Endothelial cell of umbilical vein (primary cell): ENCODE data around the gene CNTNAP2. TPM values are rescaled to one million over a fixed set of nuclear protein-coding genes. Genes with fewer than 3 reads are reported as not detected.

ENCODE experiments used
- BruUV-seq: library from RNA; stranded (reverse); fragments of 400-500 nt; replicated peaks from 2 replicates; lab custom pipeline; 2021; lab: Mats Ljungman, UMichigan
- CTCF ChIA-PET: fragments of 300-600, 350-600 bp; sonication (Branson Sonifier 250); formaldehyde crosslinking; loops from one replicate; lab custom pipeline; 2021; ENCODE audit warnings: antibody characterized with exemption, inconsistent platforms; lab: Charles Lee
- POLR2A ChIA-PET: fragments of 300-600, 350-600 bp; sonication (Branson Sonifier 250); formaldehyde crosslinking; loops from one replicate; lab custom pipeline; 2021; ENCODE audit warnings: antibody characterized with exemption, inconsistent platforms; lab: Charles Lee
- DNase-seq: peaks from one replicate; pipeline ENCODE4 v3.0.0-alpha.2; 2011; ENCODE audit warnings: low read depth, low spot score
- FAIRE-seq: peaks from 2 replicates; lab custom pipeline; 2011; peaks lifted over from hg19 to GRCh38; lab: Jason Lieb, UNC
- H2AFZ ChIP-seq: 2 replicates; pipeline ENCODE4 v1.6.0; 2012; ENCODE audit warnings: low read depth, low read length, control low read depth, inconsistent platforms
- H3K27ac ChIP-seq: 2 replicates; pipeline ENCODE4 v1.5.1; 2011; ENCODE audit warnings: low read depth, mild to moderate bottlenecking, control low read depth, low read length, moderate library complexity; ENCODE audit not compliant: insufficient read depth
- H3K27me3 ChIP-seq, 2 experiments: 2 replicates each; pipeline versions ENCODE4 v1.6.0 to v1.6.1; 2011; ENCODE audit warnings: low read length in 2 of 2, mixed read lengths in 1 of 2; ENCODE audit not compliant: control insufficient read depth in 2 of 2, insufficient read depth in 2 of 2
- H3K36me3 ChIP-seq, 2 experiments: 2 replicates in 1 of 2; 3 replicates in 1 of 2; pipeline ENCODE4 v1.5.1; 2011; ENCODE audit warnings: low read length in 2 of 2, mild to moderate bottlenecking in 1 of 2, moderate library complexity in 1 of 2; ENCODE audit not compliant: control insufficient read depth in 2 of 2, insufficient read depth in 2 of 2; ENCODE audit errors: extremely low read depth in 1 of 2
- H3K4me1 ChIP-seq: 3 replicates; pipeline ENCODE4 v1.5.1; 2011; ENCODE audit warnings: mild to moderate bottlenecking, low read length; ENCODE audit not compliant: control insufficient read depth, insufficient read depth; ENCODE audit errors: extremely low read depth
- H3K4me2 ChIP-seq: 2 replicates; pipeline ENCODE4 v1.6.1; 2011; ENCODE audit warnings: low read length, control low read depth, mixed read lengths; ENCODE audit not compliant: insufficient read depth
- H3K4me3 ChIP-seq, 3 experiments: fragments of 200-600 bp in 1 of 3; sonication (generic), shearing (Covaris generic) in 1 of 3; replicated peaks in 1 of 3; 2 replicates each; pipeline ENCODE4 v1.5.1; 2011 to 2016; ENCODE audit warnings: control low read depth in 3 of 3, low read length in 3 of 3, mild to moderate bottlenecking in 2 of 3, inconsistent platforms in 1 of 3, low read depth in 1 of 3, moderate library complexity in 1 of 3; ENCODE audit not compliant: insufficient read depth in 1 of 3
- H3K79me2 ChIP-seq: 2 replicates; pipeline ENCODE4 v1.6.0; 2012; ENCODE audit warnings: low read length, inconsistent platforms; ENCODE audit not compliant: control insufficient read depth, insufficient read depth
- H3K9ac ChIP-seq: replicated peaks from 2 replicates; pipeline ENCODE3; 2011; ENCODE audit warnings: low read length, control low read depth; ENCODE audit not compliant: insufficient read depth; ENCODE audit errors: extremely low read depth
- H3K9me1 ChIP-seq: replicated peaks from 3 replicates; pipeline ENCODE4 v1.6.0; 2011; ENCODE audit warnings: mild to moderate bottlenecking, low read length; ENCODE audit not compliant: control insufficient read depth, insufficient read depth; ENCODE audit errors: extremely low read depth
- H3K9me3 ChIP-seq: replicated peaks from 2 replicates; pipeline ENCODE4 v1.5.1; 2012; ENCODE audit warnings: low read length, inconsistent platforms; ENCODE audit not compliant: control insufficient read depth, insufficient read depth
- H4K20me1 ChIP-seq: replicated peaks from 2 replicates; pipeline ENCODE3; 2011; ENCODE audit warnings: mild to moderate bottlenecking, low read length; ENCODE audit not compliant: control insufficient read depth, insufficient read depth; ENCODE audit errors: extremely low read depth
- EZH2 ChIP-seq: IDR thresholded peaks from 2 replicates; pipeline ENCODE4 v1.6.1; 2012; ENCODE audit warnings: borderline replicate concordance, low read depth, mild to moderate bottlenecking, moderate library complexity, low read length, inconsistent platforms; ENCODE audit not compliant: severe bottlenecking
- FOS ChIP-seq: IDR thresholded peaks from 2 replicates; pipeline ENCODE4 v1.6.1; 2011; ENCODE audit warnings: mild to moderate bottlenecking, low read length, moderate library complexity, borderline replicate concordance; ENCODE audit not compliant: insufficient read depth
- GATA2 ChIP-seq: IDR thresholded peaks from 2 replicates; pipeline ENCODE4 v1.7.0; 2011; ENCODE audit warnings: low read depth, mild to moderate bottlenecking, moderate library complexity, mixed read lengths, low read length; ENCODE audit not compliant: insufficient read length, insufficient read depth
- JUN ChIP-seq: IDR thresholded peaks from 2 replicates; pipeline ENCODE4 v1.6.1; 2011; ENCODE audit warnings: borderline replicate concordance, low read depth; ENCODE audit not compliant: insufficient read length, insufficient read depth
- MYC ChIP-seq: IDR thresholded peaks from one replicate; pipeline ENCODE4 v1.6.1; 2011; ENCODE audit warnings: mild to moderate bottlenecking, low read depth, low read length
- POLR2A ChIP-seq: IDR thresholded peaks from 2 replicates; pipeline ENCODE4 v1.6.1; 2012; ENCODE audit warnings: low read depth, mild to moderate bottlenecking, control low read depth, low read length
- POLR2AphosphoS5 ChIP-seq: IDR thresholded peaks from 2 replicates; pipeline ENCODE4 v1.6.1; 2012; ENCODE audit warnings: low read depth, mild to moderate bottlenecking, control low read depth, low read length, moderate library complexity; ENCODE audit not compliant: insufficient read depth
- dilution Hi-C: fragments of 300-500 bp; cut with MboI; formaldehyde crosslinking; loops from one replicate; pipeline ENCODE4 v1.15.0; 2019; ENCODE audit warnings: low sequenced_read_pairs; ENCODE audit not compliant: extremely low pct_ligation_motif_present
- intact Hi-C: fragments of 100-400 bp; cut with micrococcal nuclease; formaldehyde crosslinking; loops from one replicate; pipeline ENCODE4 v1.10.0; 2022
- polyA plus RNA-seq, 4 experiments: library from polyadenylated mRNA; depleted of rRNA in 3 of 4; stranded (reverse) in 3 of 4; unstranded in 1 of 4; fragments of >200 nt; gene quantifications; 2 replicates each; pipeline versions ENCODE4 v1.2.1 to v1.2.3, GENCODE V29; 2011 to 2012; ENCODE audit warnings: missing spikeins in 1 of 4
- total RNA-seq: library from RNA; stranded (reverse); gene quantifications from 2 replicates; pipeline ENCODE4 v1.2.3, GENCODE V29; 2021
- TF ChIP-seq, protein P1 (sequence below), 2 donors: IDR thresholded peaks; 1 replicate in 1 of 2; 2 replicates in 1 of 2; pipeline ENCODE4 v1.5.1; 2011; ENCODE audit warnings: low read length in 2 of 2, mild to moderate bottlenecking in 2 of 2, moderate library complexity in 2 of 2, control low read depth in 1 of 2, inconsistent platforms in 1 of 2, low read depth in 1 of 2; ENCODE audit not compliant: insufficient read depth in 1 of 2; ENCODE audit errors: extremely low read depth in 1 of 2
- TF ChIP-seq, protein P2 (sequence below): IDR thresholded peaks from 2 replicates; pipeline ENCODE4 v1.6.1; 2011; ENCODE audit not compliant: insufficient read depth, insufficient read length

CNTNAP2 gene
- total and polyA plus RNA-seq, 2 donors (not counting 3 experiments of a cell fraction or from before 2014, with no cell fraction given), result not detected

DNA sequence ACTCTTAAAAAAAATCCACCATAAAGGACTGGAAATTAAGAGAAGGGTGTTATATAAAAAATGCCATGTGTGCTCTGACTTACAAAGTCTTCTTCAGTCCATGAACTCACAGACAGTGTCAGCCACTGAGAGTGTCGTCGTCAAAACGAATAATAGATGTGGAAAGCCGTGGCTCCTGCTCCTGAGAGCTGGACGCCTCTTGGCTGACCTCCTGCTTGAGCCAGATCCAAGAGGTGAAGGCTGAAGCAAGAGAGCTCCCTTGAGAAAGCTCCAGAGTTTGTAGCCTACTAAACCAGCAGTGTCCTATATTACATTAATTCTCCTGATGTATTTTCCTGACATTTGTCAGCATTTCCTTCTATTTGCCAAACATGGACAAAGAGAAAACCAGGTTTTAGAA, 2239.7 kb downstream of the CNTNAP2 start:
- H3K4me2 ChIP-seq, result no peak overlapping the region
- H3K4me1 ChIP-seq, result no peaks in the 10 kb centered on the region
- H3K9ac ChIP-seq, result no peak overlapping the region
- no peaks in the 10 kb centered on the region for H3K79me2 ChIP-seq
- dilution Hi-C loops, result no loop called here
- no peak overlapping the region for H3K4me3 ChIP-seq
- H3K27me3 ChIP-seq, result no peaks in the 10 kb centered on the region
- no peak overlapping the region for H3K27ac ChIP-seq
- no peak overlapping the region for H2AFZ ChIP-seq
- H4K20me1 ChIP-seq, result no peaks in the 10 kb centered on the region
- CTCF ChIA-PET, result no interaction called here
- no peak for FAIRE-seq
- intact Hi-C loops, result no loop called here
- H3K9me1 ChIP-seq, result no peaks in the 10 kb centered on the region
- no peak for DNase-seq
- H3K36me3 ChIP-seq, result no peaks in the 10 kb centered on the region
- no TSS peak for BruUV-seq
- H3K9me3 ChIP-seq, result no peaks in the 10 kb centered on the region
- TF ChIP-seq POLR2AphosphoS5 (no peak), FOS (no peak), POLR2A (no peak), JUN (no peak), GATA2 (no peak), EZH2 (no peak), MYC (no peak)
- TF ChIP-seq, protein P1, sequence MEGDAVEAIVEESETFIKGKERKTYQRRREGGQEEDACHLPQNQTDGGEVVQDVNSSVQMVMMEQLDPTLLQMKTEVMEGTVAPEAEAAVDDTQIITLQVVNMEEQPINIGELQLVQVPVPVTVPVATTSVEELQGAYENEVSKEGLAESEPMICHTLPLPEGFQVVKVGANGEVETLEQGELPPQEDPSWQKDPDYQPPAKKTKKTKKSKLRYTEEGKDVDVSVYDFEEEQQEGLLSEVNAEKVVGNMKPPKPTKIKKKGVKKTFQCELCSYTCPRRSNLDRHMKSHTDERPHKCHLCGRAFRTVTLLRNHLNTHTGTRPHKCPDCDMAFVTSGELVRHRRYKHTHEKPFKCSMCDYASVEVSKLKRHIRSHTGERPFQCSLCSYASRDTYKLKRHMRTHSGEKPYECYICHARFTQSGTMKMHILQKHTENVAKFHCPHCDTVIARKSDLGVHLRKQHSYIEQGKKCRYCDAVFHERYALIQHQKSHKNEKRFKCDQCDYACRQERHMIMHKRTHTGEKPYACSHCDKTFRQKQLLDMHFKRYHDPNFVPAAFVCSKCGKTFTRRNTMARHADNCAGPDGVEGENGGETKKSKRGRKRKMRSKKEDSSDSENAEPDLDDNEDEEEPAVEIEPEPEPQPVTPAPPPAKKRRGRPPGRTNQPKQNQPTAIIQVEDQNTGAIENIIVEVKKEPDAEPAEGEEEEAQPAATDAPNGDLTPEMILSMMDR (IDR thresholded peaks at IDR 0.05; ENCODE audit: extremely low read depth in 1 of 2, insufficient read depth in 1 of 2, low read depth in 1 of 2, low read length in 2 of 2), result no peak
- TF ChIP-seq, protein P2, sequence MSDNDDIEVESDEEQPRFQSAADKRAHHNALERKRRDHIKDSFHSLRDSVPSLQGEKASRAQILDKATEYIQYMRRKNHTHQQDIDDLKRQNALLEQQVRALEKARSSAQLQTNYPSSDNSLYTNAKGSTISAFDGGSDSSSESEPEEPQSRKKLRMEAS, result no peak
- POLR2A ChIA-PET, result no interaction called here
